Head of caudate nucleus (tissue), 42 donors: Measurements from ENCODE around the gene NLRP5.

Experiments used
- DNase-seq, 42 donors: peaks; one replicate each; pipeline versions ENCODE4 v3.0.0 to v3.0.0-alpha.2; 2020 to 2021; ENCODE audit warnings: mixed read lengths in 7 of 42
- intact Hi-C: fragments of 100-400 bp; cut with DNase I; formaldehyde crosslinking; loops from one replicate; pipeline ENCODE4 v1.15.0; 2022

NLRP5 gene

GRCh38 chr19:56066152-56067023 lies 79.8 kb downstream of the NLRP5 start:
- intact Hi-C loops = no loop called here
- DNase-seq = peak; percentile 57 to 89 (median 78)

DNA sequence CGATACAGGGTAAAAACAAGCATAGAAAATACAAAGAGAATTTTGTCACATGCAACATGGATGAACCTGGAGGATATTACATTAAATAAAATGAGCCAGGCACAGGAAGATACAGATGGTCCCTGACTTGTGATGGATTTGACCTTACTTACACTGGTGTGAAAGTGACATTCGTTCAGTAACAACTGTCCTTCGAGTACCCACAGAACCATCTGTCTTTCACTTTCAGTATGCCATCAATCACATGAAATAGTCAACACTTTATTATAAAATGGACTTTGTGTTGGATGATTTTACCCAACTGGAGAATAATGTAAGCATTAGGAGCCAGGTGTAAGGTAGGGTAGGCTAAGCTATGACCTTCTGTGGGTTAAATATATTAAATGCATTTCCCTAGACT lies 83.1 kb downstream of the NLRP5 start:
- intact Hi-C loops = no loop called here
- DNase-seq = no peak

DNA sequence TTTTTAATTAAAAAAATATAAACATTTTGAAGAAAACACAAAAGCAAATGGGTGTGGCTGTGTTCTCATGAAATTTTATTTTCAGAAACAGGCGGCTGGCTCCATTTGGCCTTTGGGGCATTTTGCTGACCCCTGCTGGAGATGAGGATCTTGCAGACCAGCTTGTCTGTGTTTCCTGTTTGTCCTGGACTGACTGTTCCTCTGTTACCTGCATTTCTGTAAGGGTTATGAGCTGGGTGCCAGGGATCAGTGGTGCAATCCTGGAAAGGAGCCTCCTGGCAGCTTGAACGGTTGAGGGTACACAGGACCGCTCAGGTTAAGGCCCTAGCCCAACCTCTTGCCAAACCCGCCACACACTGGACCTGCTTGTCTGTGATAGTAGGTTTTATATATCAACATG lies 84.6 kb downstream of the NLRP5 start:
- intact Hi-C loops = no loop called here
- DNase-seq = no peak

DNA sequence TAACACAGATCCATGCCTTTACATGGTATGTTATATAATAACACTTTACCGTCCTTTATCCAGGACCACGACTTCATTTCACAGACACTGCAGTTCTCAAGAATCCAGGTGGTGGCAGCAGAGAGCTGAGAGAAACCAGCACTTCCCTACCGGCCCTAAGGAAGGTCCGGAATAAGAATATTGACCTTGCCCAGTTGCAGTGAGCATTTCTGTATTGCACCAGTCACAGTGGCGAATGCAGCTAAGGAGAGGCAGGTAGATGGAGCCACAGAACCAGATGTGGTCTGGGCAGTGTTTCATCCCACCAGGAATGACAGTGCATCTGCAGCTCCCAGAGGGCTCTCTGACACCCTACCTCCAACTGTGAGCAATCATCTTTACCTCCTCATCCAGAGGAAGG lies 89.9 kb downstream of the NLRP5 start:
- intact Hi-C loops = loop anchor here (5.0 kb wide), 1 partner anchor 96 kb away; no protein-coding TSS in a partner anchor
- DNase-seq = peak in 32 of 42 donors; percentile 26 to 82 (median 58)

GRCh38 chr19:56079609-56080008 lies 93.0 kb downstream of the NLRP5 start:
- DNase-seq = no peak
- intact Hi-C loops = loop anchor here (5.0 kb wide), 1 partner anchor 93 kb away; no protein-coding TSS in a partner anchor

- intact Hi-C loops = no loop called here
- DNase-seq = peak; percentile 49 to 89 (median 76)
Observed at GRCh38 chr19:56080669-56081401, 94.3 kb downstream of the NLRP5 start.

DNA sequence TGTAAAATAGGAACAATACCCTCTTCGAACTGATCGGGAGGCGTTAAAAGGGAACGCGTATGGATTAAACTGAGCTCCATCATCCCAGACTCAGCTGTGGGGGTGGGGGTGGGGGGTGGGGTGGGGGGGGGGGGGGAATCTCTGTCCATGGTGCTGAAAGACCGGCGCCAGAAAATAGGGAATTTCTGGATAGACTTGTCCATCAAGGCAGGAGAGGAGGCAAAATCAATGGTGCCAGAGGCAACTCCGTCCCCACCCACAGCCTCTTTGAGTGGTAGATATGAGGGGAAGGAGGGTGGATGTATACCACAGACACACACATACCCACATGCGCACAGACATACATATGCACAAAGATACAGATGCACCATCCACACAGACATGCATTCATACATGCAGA lies 97.1 kb downstream of the NLRP5 start:
- intact Hi-C loops = no loop called here

DNA sequence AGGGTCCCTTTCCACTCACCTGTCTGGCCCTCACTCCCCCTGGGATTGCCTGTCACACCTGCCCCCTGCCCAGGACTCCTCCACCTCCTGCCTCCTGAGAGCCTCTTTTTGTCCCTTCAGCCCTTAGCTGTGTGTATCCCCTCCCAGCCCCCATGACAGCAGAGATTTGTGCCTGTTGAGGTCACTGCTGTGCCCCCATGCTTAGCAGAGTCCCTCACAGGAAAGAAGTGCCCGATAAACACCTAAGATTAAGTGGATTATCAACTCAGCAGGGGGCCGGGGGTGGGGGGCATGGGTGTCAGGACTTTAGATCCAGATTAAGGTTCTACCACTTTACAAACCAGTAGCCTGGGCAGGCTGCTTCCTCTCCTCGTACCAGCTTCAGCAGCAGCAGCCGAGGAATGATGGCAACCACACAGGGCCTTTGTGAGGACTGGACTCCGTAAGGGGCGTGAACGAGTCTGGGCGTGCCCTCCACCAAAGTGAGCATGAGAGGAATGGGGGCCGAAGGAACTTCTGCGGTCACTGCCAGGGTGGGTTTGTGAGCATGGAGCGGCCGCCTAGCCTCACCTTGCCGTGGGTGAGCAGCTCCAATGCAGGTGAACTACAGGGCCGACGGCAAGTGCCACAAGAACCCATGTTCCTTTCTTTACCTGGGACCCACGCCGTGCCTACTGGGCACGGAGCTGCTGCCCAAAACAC lies 98.4 kb downstream of the NLRP5 start:
- no peak for DNase-seq
- intact Hi-C loops = no loop called here

More for the DNA sequence above, 97.1 kb downstream of the NLRP5 start:
- no peak for DNase-seq

GRCh38 chr19:56085571-56086275 lies 99.1 kb downstream of the NLRP5 start:
- no peak for DNase-seq
- intact Hi-C loops = no loop called here

- intact Hi-C loops = no loop called here
- no peak for DNase-seq
Observed at GRCh38 chr19:56086671-56087430, 100.3 kb downstream of the NLRP5 start.

GRCh38 chr19:56087647-56088496 lies 101.3 kb downstream of the NLRP5 start:
- intact Hi-C loops = no loop called here
- DNase-seq = no peak

DNA sequence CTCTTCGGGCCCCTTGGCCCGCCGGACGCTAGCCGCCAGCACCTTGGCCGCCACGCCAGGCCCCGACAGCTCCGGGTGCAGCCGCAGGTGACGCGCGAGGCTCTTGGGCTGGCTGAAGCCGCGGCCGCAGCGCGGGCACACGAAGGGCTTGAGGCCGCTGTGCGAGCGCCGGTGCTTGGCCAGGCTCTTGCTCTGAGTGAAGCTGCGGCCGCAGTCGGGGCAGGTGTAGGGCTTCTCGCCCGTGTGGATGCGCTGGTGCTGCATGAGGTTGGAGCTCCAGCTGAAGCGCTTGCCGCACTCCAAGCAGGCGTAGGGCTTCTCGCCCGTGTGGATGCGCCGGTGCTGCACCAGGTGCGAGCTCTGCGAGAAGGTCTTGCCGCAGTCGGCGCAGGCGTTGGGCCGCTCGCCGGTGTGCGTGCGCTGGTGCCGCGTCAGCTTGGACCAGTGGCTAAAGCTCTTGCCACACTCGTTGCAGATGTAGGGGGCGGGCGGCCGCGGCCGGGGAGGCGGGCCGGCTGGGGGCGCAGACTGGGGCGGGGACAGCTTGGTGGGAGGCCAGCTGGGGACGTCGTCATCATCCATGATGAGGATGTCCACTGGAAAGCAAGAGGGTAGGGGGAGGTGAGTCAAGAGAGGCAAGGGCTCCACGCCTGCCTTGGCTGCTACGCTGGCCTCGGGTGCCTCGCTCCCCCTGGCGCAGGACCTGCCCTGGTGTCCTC lies 102.1 kb downstream of the NLRP5 start:
- intact Hi-C loops = no loop called here
- DNase-seq = no peak

- intact Hi-C loops = no loop called here
- DNase-seq = no peak
Observed at GRCh38 chr19:56089344-56089743, 102.8 kb downstream of the NLRP5 start.

- intact Hi-C loops = no loop called here
- peak in 40 of 42 donors; percentile 31 to 90 (median 66) for DNase-seq
Observed at GRCh38 chr19:56091066-56091490, 104.5 kb downstream of the NLRP5 start.

GRCh38 chr19:56091751-56092546 lies 105.4 kb downstream of the NLRP5 start:
- no peak for DNase-seq
- intact Hi-C loops = no loop called here
